Activated naive CD8-positive, alpha-beta T cell (primary cell): ENCODE results near the gene KRT74.

ENCODE experiments used
- H3K27ac Mint-ChIP-seq: one replicate; pipeline ENCODE4 v1.8.0; 2021; ENCODE audit warnings: mixed read lengths
- H3K27me3 Mint-ChIP-seq: one replicate; pipeline ENCODE4 v1.8.0; 2021; ENCODE audit warnings: mixed read lengths
- H3K36me3 Mint-ChIP-seq: one replicate; pipeline ENCODE4 v1.8.0; 2021; ENCODE audit warnings: mixed read lengths
- H3K4me1 Mint-ChIP-seq: one replicate; pipeline ENCODE4 v1.8.0; 2021; ENCODE audit warnings: low read depth, mixed read lengths
- H3K4me3 Mint-ChIP-seq: one replicate; pipeline ENCODE4 v1.8.0; 2021; ENCODE audit warnings: mild to moderate bottlenecking, mixed read lengths
- H3K9me3 Mint-ChIP-seq: one replicate; pipeline ENCODE4 v1.8.0; 2021; ENCODE audit warnings: low read depth, mixed read lengths

Gene KRT74

GRCh38 chr12:52570511-52570910 lies 3.1 kb downstream of the KRT74 start:
- Mint-ChIP-seq H3K27me3 (peaks cover 5% of the 10 kb centered on the region), H3K9me3 (no peaks in the 10 kb centered on the region), H3K36me3 (no peaks in the 10 kb centered on the region), H3K27ac (no peak overlapping the region), H3K4me1 (peaks cover 2% of the 10 kb centered on the region), H3K4me3 (no peak overlapping the region)

DNA sequence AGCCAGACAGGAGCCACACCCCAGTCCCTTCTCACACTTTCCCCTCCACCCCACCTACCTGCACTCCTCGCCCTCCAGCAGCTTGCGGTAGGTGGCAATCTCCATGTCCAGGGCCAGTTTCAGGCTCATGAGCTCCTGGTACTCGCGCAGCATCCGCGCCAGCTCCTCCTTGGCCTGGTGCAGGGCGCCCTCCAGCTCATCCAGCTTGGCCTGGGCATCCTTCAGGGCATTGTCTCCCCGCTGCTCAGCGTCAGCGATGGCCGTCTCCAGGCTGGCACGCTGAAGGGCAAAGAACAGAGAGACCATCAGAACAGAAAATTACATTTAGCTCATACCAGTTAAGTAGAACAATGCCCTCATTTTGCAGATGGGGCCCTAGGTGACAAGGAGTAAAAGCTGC lies 5.5 kb downstream of the KRT74 start:
- no peaks in the 10 kb centered on the region for H3K36me3 Mint-ChIP-seq
- peaks cover 10% of the 10 kb centered on the region for H3K27me3 Mint-ChIP-seq
- no peaks in the 10 kb centered on the region for H3K4me1 Mint-ChIP-seq
- no peak overlapping the region for H3K27ac Mint-ChIP-seq
- no peak overlapping the region for H3K4me3 Mint-ChIP-seq
- H3K9me3 Mint-ChIP-seq = no peaks in the 10 kb centered on the region

DNA sequence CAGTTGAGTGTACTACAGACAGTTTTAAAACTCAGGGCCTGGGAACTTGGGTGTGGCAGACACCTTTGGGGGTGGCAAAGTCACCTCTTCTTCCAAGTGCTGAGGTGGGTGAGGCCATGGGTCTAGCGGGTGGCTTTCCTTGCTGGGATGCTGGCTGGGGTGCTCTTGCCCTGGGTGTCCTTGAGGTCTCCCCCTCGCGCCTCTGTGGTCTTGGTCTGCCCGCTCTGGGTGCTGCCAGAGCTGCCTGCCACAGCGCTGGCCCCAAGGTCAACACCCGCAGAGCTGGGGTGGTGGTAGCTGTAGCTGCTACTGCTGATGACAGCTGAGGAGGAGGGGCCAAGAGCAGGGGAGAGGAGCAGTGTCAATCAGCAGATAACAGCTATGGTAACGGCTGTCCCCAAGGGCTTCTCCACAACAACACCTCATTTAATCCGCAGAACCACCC lies 6.8 kb downstream of the KRT74 start:
- H3K27me3 Mint-ChIP-seq = peaks cover 10% of the 10 kb centered on the region
- no peak overlapping the region for H3K27ac Mint-ChIP-seq
- H3K4me1 Mint-ChIP-seq = no peaks in the 10 kb centered on the region
- no peak overlapping the region for H3K4me3 Mint-ChIP-seq
- no peaks in the 10 kb centered on the region for H3K36me3 Mint-ChIP-seq
- no peaks in the 10 kb centered on the region for H3K9me3 Mint-ChIP-seq

- Mint-ChIP-seq H3K27ac (no peak overlapping the region), H3K9me3 (no peaks in the 10 kb centered on the region), H3K27me3 (peaks cover 10% of the 10 kb centered on the region), H3K4me1 (no peaks in the 10 kb centered on the region), H3K36me3 (no peaks in the 10 kb centered on the region), H3K4me3 (no peak overlapping the region)
Measured at GRCh38 chr12:52564582-52564981, 9.1 kb downstream of the KRT74 start.

DNA sequence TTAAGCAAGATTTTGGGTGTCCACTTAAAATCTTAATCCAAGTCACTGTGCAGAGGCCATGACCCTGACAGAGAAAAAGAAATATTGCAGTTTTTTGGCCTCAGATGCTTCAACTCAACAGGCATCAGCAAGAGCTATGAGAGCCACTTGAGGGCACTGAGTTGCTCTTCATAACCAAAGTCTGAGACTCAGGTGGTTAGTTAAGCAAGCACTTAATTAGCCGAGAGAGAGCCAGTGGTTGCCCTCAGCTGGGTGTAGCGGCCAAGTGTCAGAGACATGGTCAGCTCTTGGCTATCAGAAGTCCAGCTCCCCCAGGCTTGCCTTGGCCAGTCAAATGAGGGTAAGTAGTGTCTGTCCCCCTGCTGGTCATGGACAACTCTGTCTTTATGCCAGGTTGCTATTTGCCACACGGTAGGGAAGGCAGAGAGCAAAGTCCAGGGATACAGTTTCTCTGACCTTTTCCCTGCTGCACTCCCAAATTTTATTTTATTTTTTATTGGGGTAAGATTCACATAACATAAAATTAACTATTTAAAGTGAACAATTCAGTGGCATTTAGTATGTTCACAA lies 11.7 kb downstream of the KRT74 start:
- Mint-ChIP-seq H3K27ac (no peak overlapping the region), H3K27me3 (peaks cover 9% of the 10 kb centered on the region), H3K36me3 (no peaks in the 10 kb centered on the region), H3K4me1 (no peaks in the 10 kb centered on the region), H3K9me3 (no peaks in the 10 kb centered on the region), H3K4me3 (no peak overlapping the region)

GRCh38 chr12:52559979-52560378 lies 13.7 kb downstream of the KRT74 start:
- H3K27me3 Mint-ChIP-seq = peaks cover 3% of the 10 kb centered on the region
- H3K9me3 Mint-ChIP-seq = no peaks in the 10 kb centered on the region
- no peaks in the 10 kb centered on the region for H3K4me1 Mint-ChIP-seq
- no peak overlapping the region for H3K4me3 Mint-ChIP-seq
- H3K27ac Mint-ChIP-seq = no peak overlapping the region
- H3K36me3 Mint-ChIP-seq = no peaks in the 10 kb centered on the region

DNA sequence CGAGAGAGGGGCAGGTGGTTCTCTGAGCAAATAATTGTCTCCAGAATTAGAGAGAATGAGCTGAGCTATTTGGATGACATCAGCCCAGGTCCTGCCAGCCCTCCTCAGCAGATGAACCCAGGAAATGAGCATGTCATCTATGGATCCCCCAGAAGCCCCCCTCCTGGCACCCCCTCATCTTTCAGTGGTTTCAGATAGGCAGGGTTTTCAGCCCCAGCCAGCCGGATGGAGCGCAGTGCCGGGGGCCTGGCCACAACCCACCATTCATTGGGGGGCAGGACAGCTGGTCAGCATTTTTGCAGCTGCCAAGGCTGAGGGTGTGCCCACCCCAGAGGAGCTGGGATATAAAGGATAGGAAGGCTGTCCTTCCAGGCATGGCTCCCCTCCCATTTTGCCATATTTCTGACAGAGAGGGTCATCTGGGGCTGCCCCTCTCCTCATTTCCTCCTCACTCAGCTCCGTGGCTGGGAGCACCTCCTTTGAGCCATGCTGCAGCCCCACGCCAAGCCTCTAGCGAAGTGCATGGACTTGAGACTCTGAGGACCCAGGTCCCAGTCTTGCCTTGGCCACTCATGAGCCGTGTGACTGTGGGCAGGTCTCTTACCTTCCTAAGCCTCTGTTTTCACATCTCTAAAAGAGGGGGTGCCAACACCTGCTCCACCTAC lies 14.7 kb downstream of the KRT74 start:
- H3K9me3 Mint-ChIP-seq = no peaks in the 10 kb centered on the region
- no peak overlapping the region for H3K27ac Mint-ChIP-seq
- H3K27me3 Mint-ChIP-seq = peaks cover 2% of the 10 kb centered on the region
- no peaks in the 10 kb centered on the region for H3K4me1 Mint-ChIP-seq
- no peaks in the 10 kb centered on the region for H3K36me3 Mint-ChIP-seq
- no peak overlapping the region for H3K4me3 Mint-ChIP-seq

GRCh38 chr12:52557476-52557875 lies 16.2 kb downstream of the KRT74 start:
- no peak overlapping the region for H3K4me3 Mint-ChIP-seq
- H3K36me3 Mint-ChIP-seq = no peaks in the 10 kb centered on the region
- H3K27me3 Mint-ChIP-seq = peaks cover 1% of the 10 kb centered on the region
- no peaks in the 10 kb centered on the region for H3K4me1 Mint-ChIP-seq
- no peaks in the 10 kb centered on the region for H3K9me3 Mint-ChIP-seq
- no peak overlapping the region for H3K27ac Mint-ChIP-seq

- no peak overlapping the region for H3K27ac Mint-ChIP-seq
- no peaks in the 10 kb centered on the region for H3K4me1 Mint-ChIP-seq
- no peak overlapping the region for H3K4me3 Mint-ChIP-seq
- H3K36me3 Mint-ChIP-seq = no peaks in the 10 kb centered on the region
- peaks cover 1% of the 10 kb centered on the region for H3K27me3 Mint-ChIP-seq
- no peaks in the 10 kb centered on the region for H3K9me3 Mint-ChIP-seq
Measured at GRCh38 chr12:52555577-52555976, 18.1 kb downstream of the KRT74 start.

DNA sequence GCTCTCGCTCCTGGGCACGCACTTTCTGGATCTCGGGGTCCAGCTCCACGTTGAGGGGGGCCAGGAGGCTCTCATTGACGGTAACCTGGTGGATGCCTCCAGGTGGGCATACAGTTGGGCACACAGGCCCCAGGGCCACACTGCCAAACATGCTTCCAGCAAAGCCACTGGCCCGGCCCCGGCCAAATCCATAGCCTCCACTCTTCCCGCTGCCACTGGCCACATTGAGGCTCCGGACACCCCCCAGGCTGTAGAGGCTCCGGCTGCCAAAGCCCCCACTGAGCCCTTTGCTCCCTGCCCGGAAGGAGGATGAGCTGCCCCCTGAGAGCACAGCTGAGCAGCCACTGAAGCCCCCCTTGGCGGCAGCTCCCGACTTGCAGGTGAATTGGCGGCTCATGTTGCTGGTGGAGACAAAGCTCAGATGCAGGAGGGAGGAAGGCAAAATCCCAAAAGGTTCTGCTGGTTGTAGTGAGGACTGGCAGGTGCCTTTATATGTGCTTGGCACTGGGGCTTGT lies 20.9 kb downstream of the KRT74 start, which contains the start of gene KRT71:
Gene KRT71, minus strand, starts transcription at position 465 of the 515 bp plus-strand sequence. Its CDS starts 68 bp downstream, at position 397.
- Mint-ChIP-seq H3K27ac (no peak within 1 kb of the TSS), H3K4me1 (no peaks in the 10 kb centered on the region), H3K36me3 (no peaks in the 10 kb centered on the region), H3K4me3 (no peak within 1 kb of the TSS), H3K9me3 (no peaks in the 10 kb centered on the region), H3K27me3 (no peaks in the 10 kb centered on the region)

DNA sequence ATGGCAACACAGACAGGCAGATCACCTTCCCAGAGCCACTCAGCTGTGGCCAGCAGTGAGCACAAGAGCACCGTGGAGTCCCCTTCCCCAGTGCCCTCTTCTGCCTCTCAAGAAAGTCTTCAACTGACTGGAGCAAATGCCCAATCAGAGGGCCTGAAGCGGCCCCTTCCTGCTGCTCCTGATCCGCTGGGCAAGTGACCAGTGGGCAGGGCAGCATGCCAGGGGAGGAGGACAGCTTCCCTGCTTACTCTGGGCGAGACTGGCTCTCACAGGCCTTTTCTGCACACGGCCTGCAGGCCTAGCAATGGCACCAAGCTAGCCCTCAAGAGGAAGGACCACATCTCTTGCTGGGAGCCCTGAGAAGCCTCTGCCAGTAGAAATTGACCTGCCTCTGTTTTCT lies 21.6 kb downstream of the KRT74 start:
- H3K36me3 Mint-ChIP-seq = no peaks in the 10 kb centered on the region
- H3K27me3 Mint-ChIP-seq = no peaks in the 10 kb centered on the region
- H3K4me3 Mint-ChIP-seq = no peak overlapping the region
- no peak overlapping the region for H3K27ac Mint-ChIP-seq
- H3K4me1 Mint-ChIP-seq = no peaks in the 10 kb centered on the region
- H3K9me3 Mint-ChIP-seq = no peaks in the 10 kb centered on the region

GRCh38 chr12:52551216-52551865 lies 22.3 kb downstream of the KRT74 start:
- Mint-ChIP-seq H3K27ac (no peak overlapping the region), H3K4me3 (no peak overlapping the region), H3K4me1 (no peaks in the 10 kb centered on the region), H3K36me3 (no peaks in the 10 kb centered on the region), H3K9me3 (no peaks in the 10 kb centered on the region), H3K27me3 (no peaks in the 10 kb centered on the region)

GRCh38 chr12:52546126-52546525 lies 27.5 kb downstream of the KRT74 start:
- H3K4me1 Mint-ChIP-seq = no peaks in the 10 kb centered on the region
- no peaks in the 10 kb centered on the region for H3K36me3 Mint-ChIP-seq
- no peaks in the 10 kb centered on the region for H3K9me3 Mint-ChIP-seq
- no peak overlapping the region for H3K27ac Mint-ChIP-seq
- H3K27me3 Mint-ChIP-seq = no peaks in the 10 kb centered on the region
- no peak overlapping the region for H3K4me3 Mint-ChIP-seq

DNA sequence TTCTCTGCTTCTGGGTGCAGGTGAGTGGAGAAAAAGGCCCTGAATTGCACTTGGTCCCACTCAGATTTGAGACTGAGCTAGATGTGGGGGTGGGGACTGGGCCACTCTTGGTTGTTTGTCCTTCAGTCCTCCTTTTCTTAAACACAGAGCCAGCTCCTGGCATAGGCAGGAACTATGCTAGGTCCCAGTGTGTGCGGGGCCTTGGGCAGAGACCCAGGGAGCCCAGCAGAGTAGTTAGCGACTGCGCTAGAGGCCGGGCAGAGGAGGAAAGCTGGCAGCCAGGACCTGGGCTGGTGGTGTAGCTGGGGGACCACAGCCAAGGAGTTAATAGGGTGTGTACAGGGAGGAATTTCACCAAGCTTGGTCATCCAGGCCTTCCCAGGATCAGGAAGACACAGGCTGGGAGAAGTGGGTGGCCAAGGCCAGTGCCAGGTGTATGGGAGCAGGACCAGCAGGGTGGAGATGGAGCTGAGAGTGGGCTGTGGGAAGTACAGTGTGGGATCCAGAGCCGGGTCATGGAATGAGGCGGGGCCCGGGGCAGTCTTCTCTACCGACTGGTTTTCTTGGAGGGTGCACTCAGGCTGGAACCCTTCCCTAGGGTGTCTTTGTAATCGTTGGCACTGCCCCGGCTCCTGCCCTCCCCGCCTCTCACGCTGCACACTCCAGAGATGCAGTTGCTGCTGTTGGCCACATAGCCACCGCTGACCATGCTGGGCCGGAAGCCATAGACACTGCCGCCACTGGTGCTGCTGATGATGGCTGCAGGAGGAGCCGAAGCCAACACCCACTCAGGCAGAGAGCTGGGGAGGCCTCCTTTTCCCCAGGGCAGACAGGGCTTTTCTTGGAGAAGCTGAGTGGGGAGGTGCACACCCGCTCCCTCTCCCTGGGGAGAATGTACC lies 29.4 kb downstream of the KRT74 start:
- Mint-ChIP-seq H3K9me3 (no peaks in the 10 kb centered on the region), H3K36me3 (no peaks in the 10 kb centered on the region), H3K4me1 (no peaks in the 10 kb centered on the region), H3K27me3 (no peaks in the 10 kb centered on the region), H3K4me3 (no peak overlapping the region), H3K27ac (no peak overlapping the region)
